SK-N-SH (cell line): ENCODE measurements around the gene SHTN1. TPM values are rescaled to one million over a fixed set of nuclear protein-coding genes. Genes with fewer than 3 reads are reported as not detected.

Source experiments
- CTCF ChIA-PET: fragments of 300-600, 350-600 bp; formaldehyde crosslinking; extraction: SDS; loops from one replicate; lab custom pipeline; 2021; lab: Yijun Ruan, JAX
- POLR2A ChIA-PET: fragments of 350-600 bp; sonication (Branson Sonifier 250); formaldehyde crosslinking; extraction: SDS; loops from one replicate; lab custom pipeline; 2020; ENCODE audit warnings: antibody characterized with exemption, inconsistent platforms; lab: Yijun Ruan, JAX
- DNase-seq: peaks from one replicate; pipeline ENCODE4 v3.0.0; 2012
- H2AFZ ChIP-seq: fragments of 200-600 bp; sonication (generic); 2 replicates; pipeline ENCODE4 v1.8.1; 2016; ENCODE audit warnings: antibody characterized with exemption, mild to moderate bottlenecking, low read depth
- H3F3A ChIP-seq: fragments of 200-600 bp; sonication (generic); replicated peaks from 2 replicates; pipeline ENCODE3; 2016; ENCODE audit warnings: antibody characterized with exemption, mild to moderate bottlenecking; ENCODE audit not compliant: insufficient read depth
- H3K27ac ChIP-seq, 2 experiments: fragments of 200-500 bp in 1 of 2; fragments of 200-600 bp in 1 of 2; sonication (Bioruptor generic) in 1 of 2; sonication (generic), shearing (Covaris generic) in 1 of 2; 2 replicates each; pipeline versions ENCODE4 v1.5.1 to v1.6.1; 2014 to 2016; ENCODE audit warnings: low read depth in 2 of 2, inconsistent platforms in 1 of 2, low read length in 1 of 2, mild to moderate bottlenecking in 1 of 2, mixed read lengths in 1 of 2
- H3K27me3 ChIP-seq: fragments of 200-600 bp; sonication (generic), shearing (Covaris generic); 2 replicates; pipeline ENCODE4 v1.6.1; 2016; ENCODE audit warnings: mixed run types; ENCODE audit not compliant: insufficient read depth
- H3K36me3 ChIP-seq, 2 experiments: fragments of 200-500 bp in 1 of 2; fragments of 200-600 bp in 1 of 2; sonication (Bioruptor generic) in 1 of 2; sonication (generic) in 1 of 2; replicated peaks in 1 of 2; 2 replicates each; pipeline versions ENCODE3 to v1.5.1; 2014 to 2016; ENCODE audit warnings: low read length in 1 of 2, mild to moderate bottlenecking in 1 of 2; ENCODE audit not compliant: insufficient read depth in 2 of 2, control insufficient read depth in 1 of 2
- H3K4me1 ChIP-seq, 2 experiments: fragments of 200-500 bp in 1 of 2; fragments of 200-600 bp in 1 of 2; sonication (Bioruptor generic) in 1 of 2; sonication (generic), shearing (Covaris generic) in 1 of 2; 2 replicates each; pipeline versions ENCODE4 v1.5.1 to v1.6.1; 2014 to 2016; ENCODE audit warnings: low read depth in 1 of 2, low read length in 1 of 2, mixed run types in 1 of 2; ENCODE audit not compliant: insufficient read depth in 2 of 2, control insufficient read depth in 1 of 2
- H3K4me2 ChIP-seq: fragments of 200-600 bp; sonication (generic), shearing (Covaris generic); 2 replicates; pipeline ENCODE4 v1.6.1; 2017; ENCODE audit warnings: mixed run types
- H3K4me3 ChIP-seq, 2 experiments: fragments of 200-500 bp in 1 of 2; fragments of 200-600 bp in 1 of 2; sonication (Bioruptor generic) in 1 of 2; sonication (generic), shearing (Covaris generic) in 1 of 2; 2 replicates each; pipeline versions ENCODE4 v1.5.1 to v1.8.1; 2014 to 2016; ENCODE audit warnings: low read depth in 2 of 2, inconsistent platforms in 1 of 2, low read length in 1 of 2, mild to moderate bottlenecking in 1 of 2, mixed read lengths in 1 of 2, moderate library complexity in 1 of 2
- H3K79me2 ChIP-seq: fragments of 200-600 bp; sonication (generic); 2 replicates; pipeline ENCODE4 v1.8.1; 2017; ENCODE audit warnings: mild to moderate bottlenecking; ENCODE audit not compliant: insufficient read depth
- H3K9ac ChIP-seq: fragments of 200-600 bp; sonication (generic); 2 replicates; pipeline ENCODE4 v1.6.1; 2017; ENCODE audit warnings: mixed run types
- H3K9me2 ChIP-seq: fragments of 200-600 bp; sonication (generic); 2 replicates; pipeline ENCODE4 v1.6.1; 2017; ENCODE audit warnings: mixed run types
- H3K9me3 ChIP-seq: fragments of 200-600 bp; sonication (generic); 2 replicates; pipeline ENCODE4 v1.6.1; 2017; ENCODE audit warnings: mixed run types, mild to moderate bottlenecking, moderate library complexity
- H4K20me1 ChIP-seq: fragments of 200-600 bp; sonication (generic); 2 replicates; pipeline ENCODE4 v1.6.1; 2017; ENCODE audit warnings: mild to moderate bottlenecking, mixed run types; ENCODE audit not compliant: insufficient read depth
- CHD2 ChIP-seq: fragments of 150-350 bp; IDR thresholded peaks from 2 replicates; pipeline ENCODE4 v1.6.1; 2018; ENCODE audit warnings: low read length; ENCODE audit not compliant: partially characterized antibody
- ELF1 ChIP-seq: IDR thresholded peaks from 2 replicates; pipeline ENCODE4 v1.4.0; 2012
- EP300 ChIP-seq, 2 experiments: IDR thresholded peaks; 2 replicates each; pipeline versions ENCODE4 v1.4.0 to v1.6.1; 2012; ENCODE audit warnings: borderline replicate concordance in 1 of 2, low read depth in 1 of 2, low read length in 1 of 2
- FOXM1 ChIP-seq: IDR thresholded peaks from 2 replicates; pipeline ENCODE4 v1.4.0; 2012; ENCODE audit warnings: low read depth, mild to moderate bottlenecking
- GABPA ChIP-seq: IDR thresholded peaks from 2 replicates; pipeline ENCODE4 v1.4.0; 2012; ENCODE audit warnings: low read depth, mild to moderate bottlenecking
- GATA2 ChIP-seq: sonication (generic); formaldehyde crosslinking; IDR thresholded peaks from 2 replicates; pipeline ENCODE4 v1.5.0; 2020; ENCODE audit warnings: mild to moderate bottlenecking, missing genetic modification reagents
- JUND ChIP-seq: IDR thresholded peaks from 2 replicates; pipeline ENCODE4 v1.4.0; 2012
- MXI1 ChIP-seq: IDR thresholded peaks from 2 replicates; pipeline ENCODE4 v1.6.1; 2012; ENCODE audit warnings: mild to moderate bottlenecking, low read depth, low read length, improper control_type of control experiment
- NFIC ChIP-seq: IDR thresholded peaks from 2 replicates; pipeline ENCODE4 v1.4.0; 2012; ENCODE audit warnings: borderline replicate concordance
- POLR2AphosphoS5 ChIP-seq: IDR thresholded peaks from 2 replicates; pipeline ENCODE4 v1.6.1; 2012; ENCODE audit warnings: low read depth, low read length
- RCOR1 ChIP-seq: fragments of 150-350 bp; IDR thresholded peaks from 2 replicates; pipeline ENCODE4 v1.6.1; 2017; ENCODE audit warnings: antibody characterized with exemption, low read length
- RFX5 ChIP-seq: IDR thresholded peaks from 2 replicates; pipeline ENCODE4 v1.6.1; 2012; ENCODE audit warnings: mild to moderate bottlenecking, improper control_type of control experiment, low read length
- SIN3A ChIP-seq: IDR thresholded peaks from 2 replicates; pipeline ENCODE4 v1.6.1; 2012; ENCODE audit warnings: low read depth, mild to moderate bottlenecking, low read length, moderate library complexity, borderline replicate concordance
- SMC3 ChIP-seq: IDR thresholded peaks from 2 replicates; pipeline ENCODE4 v1.6.1; 2012; ENCODE audit warnings: low read depth, low read length, improper control_type of control experiment
- TCF12 ChIP-seq: IDR thresholded peaks from 2 replicates; pipeline ENCODE4 v1.4.0; 2012
- WGBS: methylation state at CpG from one replicate; pipeline ENCODE4 v1.1.6; 2017; ENCODE audit warnings: low lambda C conversion rate; 5-methylcytosine and 5-hydroxymethylcytosine counted together
- polyA plus RNA-seq, 3 experiments: library from polyadenylated mRNA; depleted of rRNA; stranded (reverse); fragments of >200 nt; gene quantifications; 2 replicates each; pipeline ENCODE4 v1.2.3, GENCODE V29; 2012
- TF ChIP-seq, protein P1 (sequence below): IDR thresholded peaks from 2 replicates; pipeline ENCODE4 v1.4.0; 2012; ENCODE audit warnings: low read depth
- TF ChIP-seq, protein P2 (sequence below): IDR thresholded peaks from 2 replicates; pipeline ENCODE4 v1.4.0; 2012; ENCODE audit warnings: low read depth, borderline replicate concordance
- TF ChIP-seq, protein P3 (sequence below): IDR thresholded peaks from 2 replicates; pipeline ENCODE4; 2012
- TF ChIP-seq, protein P4 (sequence below): fragments of 150-350 bp; IDR thresholded peaks from 2 replicates; pipeline ENCODE4 v1.6.1; 2017; ENCODE audit warnings: antibody characterized with exemption, low read length, low read depth, borderline replicate concordance
- TF ChIP-seq, protein P5 (sequence below): IDR thresholded peaks from 2 replicates; pipeline ENCODE4 v1.4.0; 2012; ENCODE audit warnings: low read depth, borderline replicate concordance

The SHTN1 gene
- polyA plus RNA-seq, 1 of the 3 experiments (the other 2 are of a cell fraction): 5.2 TPM

DNA sequence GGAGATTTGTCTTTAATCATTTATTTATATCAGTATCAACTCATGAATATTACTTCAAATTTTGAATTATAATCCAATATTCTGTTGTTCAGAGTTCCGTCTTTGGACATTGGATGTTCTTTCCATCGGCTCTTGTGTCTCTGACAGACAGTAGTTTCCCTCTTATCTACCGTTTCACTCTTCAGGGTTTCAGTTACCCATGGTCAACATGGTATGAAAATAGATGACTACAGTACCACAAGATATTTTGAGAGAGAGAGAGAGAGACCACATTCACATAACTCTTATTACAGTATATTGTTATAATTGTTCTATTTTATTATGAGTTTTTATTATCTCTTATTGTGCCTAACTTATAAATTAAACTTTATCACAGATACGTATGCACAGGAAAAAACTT lies 6.8 kb downstream of the SHTN1 start:
- Histone ChIP-seq H3F3A (no peaks in the 10 kb centered on the region), H3K9me2 (no peaks in the 10 kb centered on the region), H3K79me2 (peaks cover 36% of the 10 kb centered on the region), H2AFZ (no peak overlapping the region), H3K4me1 (no peaks in the 10 kb centered on the region; a peak in 1 of 4 replicates), H3K27me3 (no peaks in the 10 kb centered on the region), H3K36me3 (no peaks in the 10 kb centered on the region), H3K27ac (no peak overlapping the region), H3K4me3 (no peak overlapping the region), H3K9ac (no peak overlapping the region), H3K4me2 (no peak overlapping the region), H4K20me1 (peaks cover 11% of the 10 kb centered on the region; the same call in 1 of the 2 replicates), H3K9me3 (no peaks in the 10 kb centered on the region)
- POLR2A ChIA-PET: no interaction called here
- CTCF ChIA-PET: interaction anchor here (1.2 kb wide), 1 partner anchor 170 kb away, joined by 3 read pairs; no protein-coding TSS in a partner anchor
- WGBS: 98% methylated on average over 4 of the region's 4 CpGs
- DNase-seq: no peak
- TF ChIP-seq, protein P1, sequence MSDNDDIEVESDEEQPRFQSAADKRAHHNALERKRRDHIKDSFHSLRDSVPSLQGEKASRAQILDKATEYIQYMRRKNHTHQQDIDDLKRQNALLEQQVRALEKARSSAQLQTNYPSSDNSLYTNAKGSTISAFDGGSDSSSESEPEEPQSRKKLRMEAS: no peak
- TF ChIP-seq POLR2AphosphoS5 (no peak), RFX5 (no peak), MXI1 (no peak), RCOR1 (no peak), JUND (no peak), ELF1 (no peak), EP300 (IDR thresholded peaks at IDR 0.05; ENCODE audit: borderline replicate concordance in 1 of 2, low read depth in 1 of 2, low read length in 1 of 2) (no peak), NFIC (no peak)

DNA sequence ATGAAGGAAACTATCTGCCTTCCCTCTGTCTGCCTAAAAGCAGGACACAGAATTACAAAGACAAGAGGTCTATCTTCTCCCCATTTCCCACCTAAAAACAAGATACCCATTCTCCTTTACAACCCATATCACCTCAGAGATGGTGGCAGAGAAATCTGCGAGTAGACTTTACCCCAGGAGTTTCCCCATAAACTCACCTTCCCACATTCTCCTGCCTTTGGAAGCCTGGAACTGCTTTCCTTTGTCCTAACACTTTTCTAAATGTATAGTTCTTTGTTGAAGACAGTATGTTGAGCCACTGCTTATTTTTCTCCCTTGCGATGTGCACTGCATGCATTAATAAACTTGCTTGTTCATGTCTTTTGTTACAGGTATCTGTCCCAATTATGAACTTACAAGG lies 8.0 kb downstream of the SHTN1 start:
- ChIA-PET CTCF (no interaction called here), POLR2A (no interaction called here)
- Histone ChIP-seq H3F3A (no peaks in the 10 kb centered on the region), H3K4me2 (no peak overlapping the region), H3K9me2 (no peaks in the 10 kb centered on the region), H3K27ac (no peak overlapping the region), H3K9ac (no peak overlapping the region), H3K9me3 (no peaks in the 10 kb centered on the region), H3K36me3 (no peaks in the 10 kb centered on the region), H3K27me3 (no peaks in the 10 kb centered on the region), H3K4me3 (no peak overlapping the region), H4K20me1 (peaks cover 11% of the 10 kb centered on the region; the same call in 1 of the 2 replicates), H3K4me1 (no peaks in the 10 kb centered on the region; a peak in 1 of 4 replicates), H2AFZ (no peak overlapping the region), H3K79me2 (peaks cover 24% of the 10 kb centered on the region)
- no peak for DNase-seq
- TF ChIP-seq SMC3: no peak
- TF ChIP-seq NFIC: no peak
- no peak for TF ChIP-seq POLR2AphosphoS5
- no peak for TF ChIP-seq ELF1
- TF ChIP-seq, protein P2, sequence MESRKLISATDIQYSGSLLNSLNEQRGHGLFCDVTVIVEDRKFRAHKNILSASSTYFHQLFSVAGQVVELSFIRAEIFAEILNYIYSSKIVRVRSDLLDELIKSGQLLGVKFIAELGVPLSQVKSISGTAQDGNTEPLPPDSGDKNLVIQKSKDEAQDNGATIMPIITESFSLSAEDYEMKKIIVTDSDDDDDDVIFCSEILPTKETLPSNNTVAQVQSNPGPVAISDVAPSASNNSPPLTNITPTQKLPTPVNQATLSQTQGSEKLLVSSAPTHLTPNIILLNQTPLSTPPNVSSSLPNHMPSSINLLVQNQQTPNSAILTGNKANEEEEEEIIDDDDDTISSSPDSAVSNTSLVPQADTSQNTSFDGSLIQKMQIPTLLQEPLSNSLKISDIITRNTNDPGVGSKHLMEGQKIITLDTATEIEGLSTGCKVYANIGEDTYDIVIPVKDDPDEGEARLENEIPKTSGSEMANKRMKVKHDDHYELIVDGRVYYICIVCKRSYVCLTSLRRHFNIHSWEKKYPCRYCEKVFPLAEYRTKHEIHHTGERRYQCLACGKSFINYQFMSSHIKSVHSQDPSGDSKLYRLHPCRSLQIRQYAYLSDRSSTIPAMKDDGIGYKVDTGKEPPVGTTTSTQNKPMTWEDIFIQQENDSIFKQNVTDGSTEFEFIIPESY: no peak
- TF ChIP-seq SIN3A: no peak
- TF ChIP-seq GABPA: no peak
- TF ChIP-seq JUND: no peak
- TF ChIP-seq, protein P3, sequence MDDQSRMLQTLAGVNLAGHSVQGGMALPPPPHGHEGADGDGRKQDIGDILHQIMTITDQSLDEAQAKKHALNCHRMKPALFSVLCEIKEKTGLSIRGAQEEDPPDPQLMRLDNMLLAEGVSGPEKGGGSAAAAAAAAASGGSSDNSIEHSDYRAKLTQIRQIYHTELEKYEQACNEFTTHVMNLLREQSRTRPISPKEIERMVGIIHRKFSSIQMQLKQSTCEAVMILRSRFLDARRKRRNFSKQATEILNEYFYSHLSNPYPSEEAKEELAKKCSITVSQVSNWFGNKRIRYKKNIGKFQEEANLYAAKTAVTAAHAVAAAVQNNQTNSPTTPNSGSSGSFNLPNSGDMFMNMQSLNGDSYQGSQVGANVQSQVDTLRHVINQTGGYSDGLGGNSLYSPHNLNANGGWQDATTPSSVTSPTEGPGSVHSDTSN: no peak
- no peak for TF ChIP-seq FOXM1
- TF ChIP-seq, protein P4, sequence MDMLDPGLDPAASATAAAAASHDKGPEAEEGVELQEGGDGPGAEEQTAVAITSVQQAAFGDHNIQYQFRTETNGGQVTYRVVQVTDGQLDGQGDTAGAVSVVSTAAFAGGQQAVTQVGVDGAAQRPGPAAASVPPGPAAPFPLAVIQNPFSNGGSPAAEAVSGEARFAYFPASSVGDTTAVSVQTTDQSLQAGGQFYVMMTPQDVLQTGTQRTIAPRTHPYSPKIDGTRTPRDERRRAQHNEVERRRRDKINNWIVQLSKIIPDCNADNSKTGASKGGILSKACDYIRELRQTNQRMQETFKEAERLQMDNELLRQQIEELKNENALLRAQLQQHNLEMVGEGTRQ: no peak
- TF ChIP-seq GATA2: no peak
- TF ChIP-seq, protein P5, sequence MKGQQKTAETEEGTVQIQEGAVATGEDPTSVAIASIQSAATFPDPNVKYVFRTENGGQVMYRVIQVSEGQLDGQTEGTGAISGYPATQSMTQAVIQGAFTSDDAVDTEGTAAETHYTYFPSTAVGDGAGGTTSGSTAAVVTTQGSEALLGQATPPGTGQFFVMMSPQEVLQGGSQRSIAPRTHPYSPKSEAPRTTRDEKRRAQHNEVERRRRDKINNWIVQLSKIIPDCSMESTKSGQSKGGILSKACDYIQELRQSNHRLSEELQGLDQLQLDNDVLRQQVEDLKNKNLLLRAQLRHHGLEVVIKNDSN: no peak
- TF ChIP-seq CHD2: no peak
- no peak for TF ChIP-seq TCF12
- WGBS: 100% methylated on average over 2 of the region's 2 CpGs
